OCI-LY3 (cell line): ENCODE measurements around the gene DIP2C.

Experiments
- EZH2phosphoT487 ChIP-seq: fragments of 200-600 bp; shearing (Covaris generic); IDR thresholded peaks from 2 replicates; pipeline ENCODE4 v1.6.1; 2018; ENCODE audit warnings: antibody characterized with exemption, mixed run types, low read depth
- TF ChIP-seq, protein P1 (sequence below): fragments of 200-600, 300-600 bp; sonication (generic); IDR thresholded peaks from 2 replicates; pipeline ENCODE4 v1.5.1; 2014; ENCODE audit warnings: antibody characterized with exemption, low read length, low read depth

DNA sequence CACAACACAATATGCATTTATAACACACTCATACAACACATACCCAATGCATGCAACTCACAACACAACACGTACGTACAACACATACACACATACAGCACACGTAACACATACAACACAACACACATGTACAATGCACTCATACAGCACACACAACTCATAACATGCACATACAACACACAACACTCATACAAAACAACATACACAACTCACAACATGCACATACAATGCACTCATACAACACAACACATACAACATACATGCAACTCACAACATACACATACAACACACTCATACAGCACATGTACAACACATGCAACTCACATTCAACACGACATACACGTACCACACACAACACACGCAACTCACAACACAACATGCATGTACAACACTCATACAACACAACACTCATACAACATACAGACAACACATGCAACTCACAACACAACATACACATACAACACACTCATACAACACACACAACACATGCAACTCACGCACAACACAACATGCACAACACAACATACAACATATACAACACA, 21.8 kb downstream of the DIP2C start:
- TF ChIP-seq, protein P1, sequence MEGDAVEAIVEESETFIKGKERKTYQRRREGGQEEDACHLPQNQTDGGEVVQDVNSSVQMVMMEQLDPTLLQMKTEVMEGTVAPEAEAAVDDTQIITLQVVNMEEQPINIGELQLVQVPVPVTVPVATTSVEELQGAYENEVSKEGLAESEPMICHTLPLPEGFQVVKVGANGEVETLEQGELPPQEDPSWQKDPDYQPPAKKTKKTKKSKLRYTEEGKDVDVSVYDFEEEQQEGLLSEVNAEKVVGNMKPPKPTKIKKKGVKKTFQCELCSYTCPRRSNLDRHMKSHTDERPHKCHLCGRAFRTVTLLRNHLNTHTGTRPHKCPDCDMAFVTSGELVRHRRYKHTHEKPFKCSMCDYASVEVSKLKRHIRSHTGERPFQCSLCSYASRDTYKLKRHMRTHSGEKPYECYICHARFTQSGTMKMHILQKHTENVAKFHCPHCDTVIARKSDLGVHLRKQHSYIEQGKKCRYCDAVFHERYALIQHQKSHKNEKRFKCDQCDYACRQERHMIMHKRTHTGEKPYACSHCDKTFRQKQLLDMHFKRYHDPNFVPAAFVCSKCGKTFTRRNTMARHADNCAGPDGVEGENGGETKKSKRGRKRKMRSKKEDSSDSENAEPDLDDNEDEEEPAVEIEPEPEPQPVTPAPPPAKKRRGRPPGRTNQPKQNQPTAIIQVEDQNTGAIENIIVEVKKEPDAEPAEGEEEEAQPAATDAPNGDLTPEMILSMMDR = no peak
- TF ChIP-seq EZH2phosphoT487 = no peak
